Ascending aorta (tissue), 2 donors: Measurements from ENCODE around the gene ARSJ. TPM values are rescaled to one million over a fixed set of nuclear protein-coding genes. Genes with fewer than 3 reads are reported as not detected.

Experiments used
- DNase-seq, 2 donors: peaks; one replicate each; pipeline ENCODE4 v3.0.0-alpha.2; 2019; ENCODE audit warnings: low spot score in 2 of 2
- H3K27ac ChIP-seq, 2 donors: fragments of 200-600 bp; sonication (generic); one replicate each; pipeline ENCODE4 v1.5.1; 2016 to 2017; ENCODE audit warnings: mild to moderate bottlenecking in 1 of 2
- H3K27me3 ChIP-seq: fragments of 200-600 bp; sonication (generic); one replicate; pipeline ENCODE4 v1.5.1; 2017
- H3K36me3 ChIP-seq, 2 donors: fragments of 200-600 bp; sonication (generic); one replicate each; pipeline ENCODE4 v1.5.1; 2016
- H3K4me1 ChIP-seq, 2 donors: fragments of 200-600 bp; sonication (generic); one replicate each; pipeline ENCODE4 v1.5.1; 2016 to 2017; ENCODE audit warnings: mild to moderate bottlenecking in 1 of 2
- H3K4me3 ChIP-seq, 2 donors: fragments of 200-600 bp; sonication (generic); one replicate each; pipeline ENCODE4 v1.5.1; 2016 to 2017; ENCODE audit warnings: mild to moderate bottlenecking in 1 of 2
- H3K9me3 ChIP-seq, 2 donors: fragments of 200-600 bp; sonication (generic); one replicate each; pipeline ENCODE4 v1.5.1; 2016
- intact Hi-C: fragments of 100-400 bp; cut with DNase I; formaldehyde crosslinking; loops from one replicate; pipeline ENCODE4 v1.15.1; 2023
- total RNA-seq: library from RNA; depleted of rRNA; stranded (reverse); fragments of >200 nt; gene quantifications from one replicate; pipeline ENCODE4 v1.1.0, GENCODE V29; 2016
- TF ChIP-seq, protein P1 (sequence below), 3 experiments: fragments of 200-600 bp in 2 of 3; fragments of 450-650 bp in 1 of 3; sonication (generic) in 2 of 3; IDR thresholded peaks; one replicate each; pipeline ENCODE4 v1.5.1; 2016 to 2019; ENCODE audit warnings: antibody characterized with exemption in 3 of 3, mild to moderate bottlenecking in 1 of 3, moderate library complexity in 1 of 3

The ARSJ gene
- total RNA-seq, 1 donor from 2014 or later, result 14.6 TPM

DNA sequence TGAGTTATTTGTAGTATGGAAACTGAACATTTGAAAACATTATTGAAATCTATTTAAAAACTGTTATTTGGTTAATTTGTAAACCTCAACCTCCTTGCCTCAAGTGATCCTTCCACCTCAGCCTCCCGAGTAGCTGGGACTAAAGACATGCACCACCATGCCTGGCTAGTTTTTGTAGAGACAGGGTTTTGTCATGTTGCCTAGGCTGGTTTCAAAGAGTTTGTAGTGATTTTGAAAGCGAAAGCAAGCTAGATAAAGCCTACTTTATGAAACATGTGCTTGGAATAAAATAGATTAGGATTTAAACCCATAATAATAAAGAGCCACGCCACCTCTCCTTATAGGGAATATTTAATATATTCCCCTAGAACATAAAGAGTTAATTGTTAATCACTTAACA is 23.5 kb downstream of the ARSJ start:
- DNase-seq, result no peak
- no peak overlapping the region for H3K4me3 ChIP-seq
- TF ChIP-seq, protein P1, sequence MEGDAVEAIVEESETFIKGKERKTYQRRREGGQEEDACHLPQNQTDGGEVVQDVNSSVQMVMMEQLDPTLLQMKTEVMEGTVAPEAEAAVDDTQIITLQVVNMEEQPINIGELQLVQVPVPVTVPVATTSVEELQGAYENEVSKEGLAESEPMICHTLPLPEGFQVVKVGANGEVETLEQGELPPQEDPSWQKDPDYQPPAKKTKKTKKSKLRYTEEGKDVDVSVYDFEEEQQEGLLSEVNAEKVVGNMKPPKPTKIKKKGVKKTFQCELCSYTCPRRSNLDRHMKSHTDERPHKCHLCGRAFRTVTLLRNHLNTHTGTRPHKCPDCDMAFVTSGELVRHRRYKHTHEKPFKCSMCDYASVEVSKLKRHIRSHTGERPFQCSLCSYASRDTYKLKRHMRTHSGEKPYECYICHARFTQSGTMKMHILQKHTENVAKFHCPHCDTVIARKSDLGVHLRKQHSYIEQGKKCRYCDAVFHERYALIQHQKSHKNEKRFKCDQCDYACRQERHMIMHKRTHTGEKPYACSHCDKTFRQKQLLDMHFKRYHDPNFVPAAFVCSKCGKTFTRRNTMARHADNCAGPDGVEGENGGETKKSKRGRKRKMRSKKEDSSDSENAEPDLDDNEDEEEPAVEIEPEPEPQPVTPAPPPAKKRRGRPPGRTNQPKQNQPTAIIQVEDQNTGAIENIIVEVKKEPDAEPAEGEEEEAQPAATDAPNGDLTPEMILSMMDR (IDR thresholded peaks at IDR 0.05), result no peak
- peaks cover 0 to 21% of the 10 kb centered on the region in 2 donors for H3K4me1 ChIP-seq
- H3K36me3 ChIP-seq, result no peaks in the 10 kb centered on the region
- intact Hi-C loops, result loop anchor here (5.0 kb wide), 2 partner anchors 194 to 321 kb away; partner anchors contain the start of gene CAMK2D
- no peaks in the 10 kb centered on the region for H3K27me3 ChIP-seq
- no peaks in the 10 kb centered on the region for H3K9me3 ChIP-seq
- H3K27ac ChIP-seq, result no peak overlapping the region

DNA sequence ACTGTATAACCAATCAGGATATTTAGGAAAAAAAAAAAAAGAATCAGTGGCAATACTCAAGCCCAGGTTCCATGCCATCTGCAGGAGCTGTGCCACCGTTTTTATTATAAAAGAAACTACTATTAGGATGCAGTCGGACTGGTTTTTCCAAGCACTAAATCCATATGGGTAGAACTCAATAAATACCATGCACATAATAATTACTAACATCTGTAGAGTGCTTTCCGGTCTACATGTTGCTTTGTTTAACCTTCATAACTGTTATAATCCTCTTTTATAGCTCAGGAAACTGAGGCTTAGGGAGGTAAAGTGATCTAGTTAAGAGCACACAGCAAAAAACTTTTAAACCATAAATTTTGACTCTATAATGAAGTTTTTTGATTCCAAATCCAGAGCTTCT is 24.0 kb downstream of the ARSJ start:
- intact Hi-C loops, result loop anchor here (5.0 kb wide), 2 partner anchors 193 to 322 kb away; partner anchors contain the start of gene CAMK2D
- TF ChIP-seq, protein P1 (IDR thresholded peaks at IDR 0.05), result no peak

DNA sequence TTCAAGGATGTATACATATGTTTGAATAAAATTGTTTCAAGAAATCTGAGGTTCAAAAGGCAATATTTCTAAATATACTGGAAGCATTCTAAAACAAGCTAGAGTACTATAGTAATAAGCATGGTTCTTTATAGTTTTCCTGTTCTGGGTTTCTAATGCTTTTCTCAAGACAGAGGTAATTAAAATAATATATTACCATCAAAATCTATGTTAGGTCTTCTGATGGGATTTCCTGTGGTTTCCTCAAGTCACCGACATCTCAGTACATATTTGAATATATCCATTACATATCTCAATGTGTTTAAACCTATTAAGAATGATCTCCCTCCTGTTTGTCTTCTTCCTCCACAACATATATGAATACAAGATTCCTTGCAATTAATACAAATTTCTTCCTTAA is 25.6 kb downstream of the ARSJ start:
- no peaks in the 10 kb centered on the region for H3K27me3 ChIP-seq
- TF ChIP-seq, protein P1 (IDR thresholded peaks at IDR 0.05), result no peak
- no peak overlapping the region for H3K27ac ChIP-seq
- no peak for DNase-seq
- no peaks in the 10 kb centered on the region for H3K36me3 ChIP-seq
- intact Hi-C loops, result loop anchor here (5.0 kb wide), 2 partner anchors 118 to 423 kb away; no protein-coding TSS in a partner anchor
- no peaks in the 10 kb centered on the region for H3K9me3 ChIP-seq
- peaks cover 0 to 12% of the 10 kb centered on the region in 2 donors for H3K4me1 ChIP-seq
- no peak overlapping the region for H3K4me3 ChIP-seq

More for the DNA sequence above, 24.0 kb downstream of the ARSJ start:
- no peak overlapping the region for H3K27ac ChIP-seq
- DNase-seq, result no peak
- H3K9me3 ChIP-seq, result no peaks in the 10 kb centered on the region
- no peaks in the 10 kb centered on the region for H3K27me3 ChIP-seq
- no peaks in the 10 kb centered on the region for H3K36me3 ChIP-seq
- peaks cover 0 to 19% of the 10 kb centered on the region in 2 donors for H3K4me1 ChIP-seq
- H3K4me3 ChIP-seq, result no peak overlapping the region

DNA sequence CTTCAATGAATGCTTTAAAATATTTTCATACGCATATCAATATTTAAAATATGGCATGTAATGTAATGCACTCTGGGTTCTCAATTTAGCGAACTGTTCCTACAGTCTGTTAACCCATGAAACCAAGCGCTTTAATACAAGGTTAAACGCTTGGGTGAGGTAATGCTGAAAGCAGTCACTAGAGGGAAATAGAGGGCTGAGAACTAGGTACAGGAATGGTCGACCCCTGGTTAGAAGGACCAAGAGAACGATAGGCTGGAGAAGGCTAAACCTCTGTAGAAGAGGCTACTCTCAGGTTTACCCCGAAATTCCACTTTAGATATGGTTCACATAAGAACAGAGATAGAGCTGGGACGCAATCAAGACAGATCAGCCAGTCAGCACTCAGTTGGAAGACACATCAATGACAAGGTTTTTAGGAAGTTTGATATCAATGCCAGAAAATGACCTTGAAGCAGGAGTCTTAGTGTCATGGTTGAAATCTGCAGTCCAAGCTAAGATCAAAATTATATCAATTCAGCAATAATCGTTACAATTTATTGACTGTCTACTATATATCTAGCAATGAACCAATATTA is 26.9 kb downstream of the ARSJ start:
- H3K4me3 ChIP-seq, result no peak overlapping the region
- no peaks in the 10 kb centered on the region for H3K27me3 ChIP-seq
- TF ChIP-seq, protein P1 (IDR thresholded peaks at IDR 0.05), result peak; percentile 49 to 71 (median 68)
- DNase-seq, result no peak
- no peak overlapping the region for H3K27ac ChIP-seq
- no peaks in the 10 kb centered on the region for H3K36me3 ChIP-seq
- intact Hi-C loops, result loop anchor here (5.0 kb wide), 2 partner anchors 120 to 425 kb away; no protein-coding TSS in a partner anchor
- H3K9me3 ChIP-seq, result no peaks in the 10 kb centered on the region
- peaks cover 0 to 7% of the 10 kb centered on the region in 2 donors for H3K4me1 ChIP-seq

DNA sequence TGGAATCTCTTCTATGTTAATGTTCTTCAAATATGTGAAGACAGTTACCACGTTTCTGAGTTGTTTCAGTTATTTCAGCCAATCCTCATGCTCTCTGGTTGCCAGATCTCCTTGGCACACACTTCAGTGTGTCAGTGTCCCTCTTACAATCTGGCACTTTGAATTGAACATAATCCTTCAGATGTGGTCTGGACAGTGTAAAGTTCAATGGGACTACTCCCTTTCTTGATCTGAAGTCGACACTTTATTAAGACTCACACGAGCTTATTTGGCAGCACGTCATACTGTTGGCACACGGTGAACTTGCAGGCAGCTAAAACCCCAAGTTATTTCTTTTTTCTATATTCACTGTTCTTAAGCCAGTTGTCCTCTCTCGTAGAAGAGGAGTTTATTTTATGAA is 28.2 kb downstream of the ARSJ start:
- Histone ChIP-seq H3K4me1 (peaks cover 0 to 7% of the 10 kb centered on the region in 2 donors), H3K9me3 (no peaks in the 10 kb centered on the region), H3K27ac (peak overlapping the region; percentile 55 to 56), H3K36me3 (no peaks in the 10 kb centered on the region), H3K4me3 (no peak overlapping the region), H3K27me3 (no peaks in the 10 kb centered on the region)
- intact Hi-C loops, result loop anchor here (5.0 kb wide), 2 partner anchors 121 to 426 kb away; no protein-coding TSS in a partner anchor
- no peak for DNase-seq
- TF ChIP-seq, protein P1 (IDR thresholded peaks at IDR 0.05), result no peak
